HG03469 (cell line): Measurements from ENCODE around the gene ZNF669.

Experiments used
- ATAC-seq: cut with Tn5 transposase; IDR thresholded peaks from one replicate; pipeline ENCODE4 v1.9.1; 2021; ENCODE audit warnings: mild to moderate bottlenecking, moderate library complexity, moderate number of reproducible peaks; ENCODE audit not compliant: unreplicated experiment

The ZNF669 gene

DNA sequence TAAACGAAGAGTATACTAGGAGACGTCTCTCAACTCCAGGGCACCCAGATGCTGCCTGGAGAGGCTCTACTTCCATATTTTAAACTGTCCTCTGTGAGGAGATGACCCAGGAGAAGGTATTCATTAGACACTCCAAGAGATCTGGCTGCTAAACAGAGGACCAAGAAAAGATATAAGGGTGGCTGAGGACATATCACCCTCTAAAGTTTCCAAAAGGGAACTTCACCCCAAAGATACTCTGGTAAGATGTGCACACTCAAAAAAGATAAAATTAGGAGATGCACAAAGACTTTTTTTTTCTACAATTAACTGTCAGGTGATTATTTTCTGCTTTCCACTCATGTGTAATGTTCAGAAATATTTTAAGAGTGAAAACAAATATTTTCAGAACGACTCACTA is 26.9 kb downstream of the ZNF669 start:
- no peak for ATAC-seq

DNA sequence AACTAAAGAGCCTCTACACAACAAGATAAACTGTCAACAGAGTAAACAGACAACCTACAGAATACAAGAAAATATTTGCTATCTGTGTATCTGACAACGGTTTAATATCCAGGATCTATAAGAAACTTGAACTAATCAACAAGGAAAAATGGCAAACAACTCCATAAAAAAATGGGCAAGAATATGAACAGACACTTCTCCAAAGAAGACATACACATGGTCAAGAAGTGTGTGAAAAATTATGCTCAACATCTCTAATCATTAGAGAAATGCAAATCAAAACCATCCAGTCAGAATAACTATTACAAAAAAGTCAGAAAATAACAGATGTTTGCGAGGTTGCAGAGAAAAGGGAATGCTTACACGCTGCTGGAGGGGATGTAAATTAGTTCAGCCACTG is 33.5 kb downstream of the ZNF669 start:
- ATAC-seq = no peak

DNA sequence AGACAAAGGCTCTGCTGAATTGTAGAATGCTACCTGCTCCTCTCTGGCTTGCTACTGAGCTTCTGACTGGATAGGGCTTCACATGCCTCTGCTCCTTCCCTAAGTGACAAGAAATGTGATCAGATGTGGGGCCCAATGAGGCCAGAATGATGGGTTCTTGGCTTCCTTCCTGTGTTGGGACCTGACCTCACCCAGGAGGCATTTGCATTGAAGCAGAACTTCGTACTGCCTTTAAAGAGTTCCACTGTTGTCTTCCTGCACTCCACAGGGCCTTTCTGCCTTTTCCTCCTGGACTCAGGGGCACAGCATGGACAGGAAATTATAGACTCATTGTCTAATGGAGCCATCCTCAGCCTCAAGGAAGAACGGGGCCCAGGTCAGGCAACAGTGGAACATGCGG is 39.9 kb downstream of the ZNF669 start:
- no peak for ATAC-seq

DNA sequence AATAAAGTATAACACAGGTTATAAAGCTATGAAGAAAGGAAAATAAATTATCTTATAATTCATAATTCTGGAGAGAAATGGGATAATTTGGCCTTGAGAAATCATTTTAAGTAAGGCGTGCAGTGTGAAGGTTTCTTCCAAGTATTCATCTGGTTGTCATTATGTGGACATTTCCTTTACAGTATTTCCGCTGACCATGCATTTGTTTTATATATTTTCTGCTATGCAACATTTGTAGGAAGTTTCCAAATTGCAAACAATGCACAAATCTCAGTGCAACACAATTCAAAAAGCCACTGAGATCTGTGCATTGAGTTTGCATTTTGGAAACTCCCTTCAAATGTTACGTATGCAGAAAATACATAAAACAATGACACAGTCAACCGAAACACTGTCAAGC is 43.4 kb downstream of the ZNF669 start:
- ATAC-seq = no peak

DNA sequence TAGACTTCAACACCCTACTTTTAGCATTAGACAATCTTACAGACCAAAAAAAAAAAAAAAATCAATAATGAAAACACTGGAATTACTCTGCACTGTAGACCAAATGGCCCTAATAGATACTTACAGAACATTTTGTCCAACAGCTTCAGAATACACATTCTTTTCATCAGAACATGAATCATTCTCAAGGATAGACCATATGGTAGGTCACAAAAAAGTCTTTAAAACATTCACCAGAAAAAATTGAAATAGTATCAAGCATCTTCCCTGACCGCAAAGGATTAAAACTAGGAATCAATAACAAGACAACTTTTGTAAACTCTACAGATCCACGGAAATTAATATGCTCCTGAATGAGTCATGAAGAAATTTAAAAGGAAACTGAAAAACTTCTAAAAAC is 48.1 kb downstream of the ZNF669 start:
- ATAC-seq = no peak

DNA sequence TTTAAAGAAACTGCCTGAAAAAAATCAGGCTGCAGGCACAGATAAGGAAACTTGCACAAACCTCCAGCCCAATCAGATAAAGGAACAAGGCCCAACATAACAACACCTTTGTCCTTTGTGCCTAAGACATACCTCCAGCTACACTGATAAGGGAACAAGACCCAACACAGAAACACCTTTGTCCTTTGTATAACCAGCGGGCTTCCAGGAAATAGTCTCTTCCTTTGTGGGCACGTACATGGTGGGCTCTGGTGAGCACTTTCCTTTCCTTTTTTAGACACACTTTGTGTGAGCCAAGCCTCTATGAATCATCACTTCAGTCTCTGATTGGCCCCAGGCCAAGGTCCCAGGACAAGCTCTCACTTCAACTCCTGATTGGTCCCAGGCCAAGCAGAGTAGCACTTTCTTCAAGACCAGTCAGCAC is 49.2 kb downstream of the ZNF669 start:
- no peak for ATAC-seq
